Activated CD4-positive, alpha-beta T cell treated with anti-CD3 and anti-CD28 coated beads, Interleukin-2, Interleukin-4, amounts not matched to agents 100 ng/mL and 50 ng/mL, durations not matched to agents 16 hours and 8 hours (primary cell): Measurements from ENCODE around the gene CASP7.

Experiments
- DNase-seq: peaks from one replicate; pipeline ENCODE4 v3.0.0-alpha.2; 2020; ENCODE audit warnings: low spot score

Gene CASP7

DNA sequence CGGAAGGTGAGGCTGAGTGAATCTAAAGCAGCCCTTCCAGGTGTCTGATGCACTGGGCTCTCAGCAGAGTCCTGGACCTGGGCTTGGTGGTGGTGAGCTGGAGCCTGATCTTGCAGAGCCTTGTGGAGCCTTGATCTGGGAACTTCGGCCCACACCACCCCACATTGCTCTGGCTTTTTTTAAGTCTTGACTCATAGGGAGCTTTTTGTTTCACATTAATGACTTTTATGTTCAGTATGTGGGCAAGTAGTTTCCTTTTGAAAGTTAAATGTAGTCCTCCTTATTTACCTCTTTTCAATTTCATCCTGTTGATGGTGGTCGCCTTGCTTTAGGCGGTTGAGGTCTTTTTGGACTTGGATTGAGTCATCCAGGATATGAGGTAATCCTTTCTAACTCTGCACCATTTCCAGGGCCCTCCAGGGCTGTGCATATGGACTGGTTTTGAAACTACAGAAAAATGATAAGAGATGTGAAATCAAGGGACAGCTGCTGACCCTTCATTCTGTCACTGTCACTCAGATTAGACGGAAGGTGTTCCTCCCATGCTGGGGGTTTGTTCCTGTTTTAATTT is 12.9 kb upstream of the CASP7 start:
- peak; percentile 60 for DNase-seq

GRCh38 chr10:113680190-113681111 is 739 bp downstream of the CASP7 start:
- peak; percentile 11 for DNase-seq

GRCh38 chr10:113681533-113682470 is 2.1 kb downstream of the CASP7 start:
- DNase-seq = peak; percentile 66

GRCh38 chr10:113683300-113683699 is 3.6 kb downstream of the CASP7 start:
- DNase-seq = no peak

GRCh38 chr10:113686028-113686427 is 6.3 kb downstream of the CASP7 start:
- no peak for DNase-seq

GRCh38 chr10:113687037-113687436 is 7.3 kb downstream of the CASP7 start:
- DNase-seq = no peak

GRCh38 chr10:113689057-113689456 is 9.3 kb downstream of the CASP7 start:
- DNase-seq = no peak

GRCh38 chr10:113689574-113689973 is 9.9 kb downstream of the CASP7 start:
- no peak for DNase-seq

- DNase-seq = no peak
Observed at GRCh38 chr10:113690749-113691148, 11.0 kb downstream of the CASP7 start.

- no peak for DNase-seq
Observed at GRCh38 chr10:113691381-113691780, 11.7 kb downstream of the CASP7 start.

GRCh38 chr10:113692271-113692670 is 12.6 kb downstream of the CASP7 start:
- no peak for DNase-seq

GRCh38 chr10:113693348-113693747 is 13.6 kb downstream of the CASP7 start:
- no peak for DNase-seq

DNA sequence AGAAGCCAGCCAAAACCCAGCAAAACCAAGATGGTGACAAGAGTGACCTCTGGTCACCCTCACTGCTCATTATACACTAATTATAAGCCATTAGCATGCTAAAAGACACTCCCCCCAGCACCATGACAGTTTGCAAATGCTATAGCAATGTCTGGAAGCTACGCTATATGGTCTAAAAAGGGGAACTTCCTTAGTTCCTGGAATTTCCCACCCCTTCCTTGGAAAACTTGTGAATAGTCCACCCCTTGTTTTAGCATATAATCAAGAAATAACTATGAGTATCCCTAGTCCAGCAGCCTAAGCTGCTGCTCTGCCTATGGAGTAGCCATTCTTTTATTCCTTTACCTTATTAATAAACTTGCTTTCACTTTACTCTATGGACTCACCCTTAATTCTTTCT is 16.0 kb downstream of the CASP7 start:
- no peak for DNase-seq

GRCh38 chr10:113697595-113697994 is 17.9 kb downstream of the CASP7 start:
- DNase-seq = no peak

- peak; percentile 30 for DNase-seq
Observed at GRCh38 chr10:113704637-113705343, 25.1 kb downstream of the CASP7 start.

DNA sequence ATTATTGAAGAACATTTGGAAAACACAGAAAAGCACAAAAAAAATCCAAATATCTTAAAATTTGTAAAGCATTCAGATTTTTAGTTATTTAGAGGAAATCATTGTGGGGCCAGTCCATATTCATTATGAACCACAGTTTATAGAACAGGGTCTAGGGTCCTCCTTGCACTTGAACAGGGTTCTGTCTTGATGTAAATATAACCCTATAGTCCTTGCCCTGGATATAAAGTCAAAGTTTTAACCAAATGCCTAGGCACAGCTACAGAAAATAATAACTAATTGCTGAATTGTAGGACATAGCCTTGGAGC is 25.6 kb downstream of the CASP7 start:
- no peak for DNase-seq

DNA sequence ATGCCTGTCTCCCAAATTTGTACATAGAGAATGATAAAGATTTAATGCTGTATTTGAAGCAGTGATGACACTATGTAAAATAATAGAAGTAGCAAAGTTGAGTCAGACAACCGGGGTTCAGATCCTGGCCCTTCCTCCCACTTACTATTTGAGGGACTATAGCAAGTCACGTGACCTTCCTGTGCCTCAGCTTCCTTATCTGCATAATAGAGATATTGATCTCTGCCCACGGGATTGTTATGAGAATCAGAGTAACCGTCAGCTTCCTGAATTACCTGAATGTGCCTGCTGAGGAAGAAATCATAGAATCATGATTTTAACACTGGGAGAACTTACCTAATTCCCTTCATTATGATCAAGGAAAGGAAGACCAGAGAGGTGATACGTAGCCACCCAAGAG is 26.9 kb downstream of the CASP7 start:
- DNase-seq = no peak

DNA sequence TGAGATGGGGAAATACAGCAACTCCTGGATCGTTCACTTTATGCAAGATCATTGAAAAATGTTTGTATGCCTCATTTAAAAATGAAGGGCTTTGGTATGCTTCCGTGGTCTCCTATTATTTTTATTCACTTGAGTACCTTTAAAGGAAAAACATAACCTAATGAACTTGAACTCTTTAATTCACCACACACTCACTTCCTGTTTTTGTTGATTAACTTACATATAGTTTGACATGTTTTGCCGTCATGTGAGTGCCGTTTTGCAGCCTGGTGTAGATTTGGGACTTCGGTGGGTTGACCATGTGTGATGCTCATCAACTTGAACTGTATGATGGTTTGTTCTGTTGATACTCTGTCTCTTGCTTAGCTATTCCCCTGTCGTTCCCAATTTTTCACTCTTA is 28.9 kb downstream of the CASP7 start:
- no peak for DNase-seq

- no peak for DNase-seq
Observed at GRCh38 chr10:113709221-113709838, 29.6 kb downstream of the CASP7 start.

GRCh38 chr10:113711142-113711541 is 31.4 kb downstream of the CASP7 start:
- DNase-seq = no peak

GRCh38 chr10:113712024-113712423 is 32.3 kb downstream of the CASP7 start:
- no peak for DNase-seq
